ENCODE results near the gene FUT8.

Gene FUT8

GRCh38 chr14:65580973-65581372 lies 168.4 kb downstream of the FUT8 start:
- no peak overlapping the region for H2AFZ ChIP-seq (ENCODE audit: low read depth, low read length)
- peaks cover 3% of the 10 kb centered on the region for H4K20me1 ChIP-seq (ENCODE audit: insufficient read depth, low read length)
- ATAC-seq (ENCODE audit: insufficient read depth, low read depth), result no peak
- peaks cover 50% of the 10 kb centered on the region for H3K79me2 ChIP-seq (ENCODE audit: insufficient read depth, low read length)
- H3K4me3 ChIP-seq (ENCODE audit: low read depth in 1 of 2, low read length in 2 of 2), result no peak overlapping the region
- H3K4me2 ChIP-seq (ENCODE audit: insufficient read depth, low read length), result no peak overlapping the region
- no peak for TF ChIP-seq EZH2 (IDR thresholded peaks at IDR 0.05; ENCODE audit: borderline replicate concordance, low read depth, low read length, severe bottlenecking)
- TF ChIP-seq CTCF (IDR thresholded peaks at IDR 0.05; ENCODE audit: borderline replicate concordance, extremely low read depth, low read length, poor library complexity, severe bottlenecking), result no peak
- H3K4me1 ChIP-seq (ENCODE audit: insufficient read depth, low read length), result no peaks in the 10 kb centered on the region
- H3K9ac ChIP-seq (ENCODE audit: low read depth, low read length), result no peak overlapping the region
- no peaks in the 10 kb centered on the region for H3K27me3 ChIP-seq (ENCODE audit: insufficient read depth, low read length, poor library complexity)
- H3K27ac ChIP-seq (ENCODE audit: low read length), result no peak overlapping the region
- no peaks in the 10 kb centered on the region; the same call in 1 of the 2 replicates for H3K36me3 ChIP-seq (ENCODE audit: insufficient read depth, low read length)
- no peaks in the 10 kb centered on the region for H3K9me3 ChIP-seq (ENCODE audit: insufficient read depth, low read length, severe bottlenecking)
- DNase-seq, result no peak

GRCh38 chr14:65581378-65581777 lies 168.8 kb downstream of the FUT8 start:
- Histone ChIP-seq H3K4me3 (ENCODE audit: low read depth in 1 of 2, low read length in 2 of 2) (no peak overlapping the region), H3K27me3 (ENCODE audit: insufficient read depth, low read length, poor library complexity) (no peaks in the 10 kb centered on the region), H4K20me1 (ENCODE audit: insufficient read depth, low read length) (peaks cover 3% of the 10 kb centered on the region), H3K4me1 (ENCODE audit: insufficient read depth, low read length) (no peaks in the 10 kb centered on the region), H3K36me3 (ENCODE audit: insufficient read depth, low read length) (no peaks in the 10 kb centered on the region; the same call in 1 of the 2 replicates), H3K79me2 (ENCODE audit: insufficient read depth, low read length) (peaks cover 48% of the 10 kb centered on the region), H3K9me3 (ENCODE audit: insufficient read depth, low read length, severe bottlenecking) (no peaks in the 10 kb centered on the region), H3K9ac (ENCODE audit: low read depth, low read length) (no peak overlapping the region), H3K4me2 (ENCODE audit: insufficient read depth, low read length) (no peak overlapping the region), H3K27ac (ENCODE audit: low read length) (no peak overlapping the region), H2AFZ (ENCODE audit: low read depth, low read length) (no peak overlapping the region)
- TF ChIP-seq CTCF (IDR thresholded peaks at IDR 0.05; ENCODE audit: borderline replicate concordance, extremely low read depth, low read length, poor library complexity, severe bottlenecking), result no peak
- no peak for TF ChIP-seq EZH2 (IDR thresholded peaks at IDR 0.05; ENCODE audit: borderline replicate concordance, low read depth, low read length, severe bottlenecking)
- DNase-seq, result no peak
- ATAC-seq (ENCODE audit: insufficient read depth, low read depth), result no peak

- DNase-seq (no peak), ATAC-seq (ENCODE audit: insufficient read depth, low read depth) (no peak)
- Histone ChIP-seq H3K4me1 (ENCODE audit: insufficient read depth, low read length) (no peaks in the 10 kb centered on the region), H3K27ac (ENCODE audit: low read length) (no peak overlapping the region), H3K9ac (ENCODE audit: low read depth, low read length) (no peak overlapping the region), H3K27me3 (ENCODE audit: insufficient read depth, low read length, poor library complexity) (no peaks in the 10 kb centered on the region), H3K4me2 (ENCODE audit: insufficient read depth, low read length) (no peak overlapping the region), H3K4me3 (ENCODE audit: low read depth in 1 of 2, low read length in 2 of 2) (no peak overlapping the region), H2AFZ (ENCODE audit: low read depth, low read length) (no peak overlapping the region), H3K79me2 (ENCODE audit: insufficient read depth, low read length) (peaks cover 47% of the 10 kb centered on the region), H3K9me3 (ENCODE audit: insufficient read depth, low read length, severe bottlenecking) (no peaks in the 10 kb centered on the region), H3K36me3 (ENCODE audit: insufficient read depth, low read length) (no peaks in the 10 kb centered on the region; the same call in 1 of the 2 replicates), H4K20me1 (ENCODE audit: insufficient read depth, low read length) (peaks cover 3% of the 10 kb centered on the region)
- TF ChIP-seq CTCF (IDR thresholded peaks at IDR 0.05; ENCODE audit: borderline replicate concordance, extremely low read depth, low read length, poor library complexity, severe bottlenecking), result no peak
- TF ChIP-seq EZH2 (IDR thresholded peaks at IDR 0.05; ENCODE audit: borderline replicate concordance, low read depth, low read length, severe bottlenecking), result no peak
These were observed 169.3 kb downstream of the FUT8 start for GRCh38 chr14:65581799-65582198.

- no peaks in the 10 kb centered on the region for H3K4me1 ChIP-seq (ENCODE audit: insufficient read depth, low read length)
- no peak overlapping the region for H3K27ac ChIP-seq (ENCODE audit: low read length)
- H3K4me2 ChIP-seq (ENCODE audit: insufficient read depth, low read length), result no peak overlapping the region
- no peak overlapping the region for H3K4me3 ChIP-seq (ENCODE audit: low read depth in 1 of 2, low read length in 2 of 2)
- DNase-seq (no peak), ATAC-seq (ENCODE audit: insufficient read depth, low read depth) (no peak)
- TF ChIP-seq EZH2 (IDR thresholded peaks at IDR 0.05; ENCODE audit: borderline replicate concordance, low read depth, low read length, severe bottlenecking) (no peak), CTCF (IDR thresholded peaks at IDR 0.05; ENCODE audit: borderline replicate concordance, extremely low read depth, low read length, poor library complexity, severe bottlenecking) (no peak)
- H3K36me3 ChIP-seq (ENCODE audit: insufficient read depth, low read length), result peaks cover 3% of the 10 kb centered on the region; the same call in 1 of the 2 replicates
- H3K27me3 ChIP-seq (ENCODE audit: insufficient read depth, low read length, poor library complexity), result no peaks in the 10 kb centered on the region
- peaks cover 55% of the 10 kb centered on the region for H3K79me2 ChIP-seq (ENCODE audit: insufficient read depth, low read length)
- H4K20me1 ChIP-seq (ENCODE audit: insufficient read depth, low read length), result peaks cover 3% of the 10 kb centered on the region
- H2AFZ ChIP-seq (ENCODE audit: low read depth, low read length), result no peak overlapping the region
- H3K9ac ChIP-seq (ENCODE audit: low read depth, low read length), result no peak overlapping the region
- H3K9me3 ChIP-seq (ENCODE audit: insufficient read depth, low read length, severe bottlenecking), result no peaks in the 10 kb centered on the region
These were observed 172.7 kb downstream of the FUT8 start for GRCh38 chr14:65585216-65585615.

Data from DND-41 (cell line).